NK-92 treated with Interleukin-12 subunit alpha and Interleukin-12 subunit beta, amount 100 ng/mL, for 24 hours (cell line): ENCODE results near the gene PTBP2.

Experiments
- DNase-seq: peaks from one replicate; lab custom pipeline; 2025; lab: John Stamatoyannopoulos, UW

PTBP2 gene, protein sequence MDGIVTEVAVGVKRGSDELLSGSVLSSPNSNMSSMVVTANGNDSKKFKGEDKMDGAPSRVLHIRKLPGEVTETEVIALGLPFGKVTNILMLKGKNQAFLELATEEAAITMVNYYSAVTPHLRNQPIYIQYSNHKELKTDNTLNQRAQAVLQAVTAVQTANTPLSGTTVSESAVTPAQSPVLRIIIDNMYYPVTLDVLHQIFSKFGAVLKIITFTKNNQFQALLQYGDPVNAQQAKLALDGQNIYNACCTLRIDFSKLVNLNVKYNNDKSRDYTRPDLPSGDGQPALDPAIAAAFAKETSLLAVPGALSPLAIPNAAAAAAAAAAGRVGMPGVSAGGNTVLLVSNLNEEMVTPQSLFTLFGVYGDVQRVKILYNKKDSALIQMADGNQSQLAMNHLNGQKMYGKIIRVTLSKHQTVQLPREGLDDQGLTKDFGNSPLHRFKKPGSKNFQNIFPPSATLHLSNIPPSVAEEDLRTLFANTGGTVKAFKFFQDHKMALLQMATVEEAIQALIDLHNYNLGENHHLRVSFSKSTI

DNA sequence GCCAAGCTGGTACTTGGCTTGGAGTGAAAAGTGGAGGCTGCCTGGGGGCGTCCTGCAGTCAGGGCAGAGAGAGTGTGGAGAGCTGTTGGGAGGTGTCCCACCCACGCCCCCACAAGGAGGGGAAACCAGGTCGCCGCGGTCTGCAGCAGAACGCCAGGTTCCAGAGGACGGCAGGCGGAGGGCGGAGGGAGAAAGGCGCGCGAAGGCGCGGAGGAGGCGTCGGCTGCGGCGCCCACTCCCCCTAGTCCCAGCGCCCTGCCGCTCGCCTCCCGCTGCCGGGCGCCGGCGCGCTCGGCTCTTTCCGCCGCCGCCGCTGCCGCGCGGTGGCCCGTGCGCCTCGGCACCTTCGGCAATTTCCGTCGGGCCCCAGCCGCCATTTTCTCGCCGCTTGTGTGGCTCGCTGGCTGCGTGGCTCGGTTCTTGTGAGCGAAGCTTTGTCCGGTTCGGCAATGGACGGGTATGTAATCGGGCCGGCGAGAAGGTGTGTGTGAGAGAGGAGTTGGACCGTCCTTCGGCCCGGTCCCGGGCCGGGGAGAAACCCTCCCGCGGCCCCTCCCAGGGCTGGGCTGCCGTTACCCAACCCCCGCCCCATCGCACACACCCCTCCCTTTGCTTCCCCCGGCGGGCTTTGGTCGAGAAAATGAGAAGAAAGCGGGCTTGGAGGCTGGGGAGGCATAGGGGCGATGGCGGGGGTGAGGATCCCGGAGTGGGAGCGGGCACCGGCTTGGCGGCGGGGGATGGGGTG is at the start of gene PTBP2:
Gene PTBP2, plus strand, starts transcription at position 369 of the 745 bp plus-strand sequence. Its CDS starts 81 bp downstream, at position 450.
- DNase-seq, result peak; percentile 58

DNA sequence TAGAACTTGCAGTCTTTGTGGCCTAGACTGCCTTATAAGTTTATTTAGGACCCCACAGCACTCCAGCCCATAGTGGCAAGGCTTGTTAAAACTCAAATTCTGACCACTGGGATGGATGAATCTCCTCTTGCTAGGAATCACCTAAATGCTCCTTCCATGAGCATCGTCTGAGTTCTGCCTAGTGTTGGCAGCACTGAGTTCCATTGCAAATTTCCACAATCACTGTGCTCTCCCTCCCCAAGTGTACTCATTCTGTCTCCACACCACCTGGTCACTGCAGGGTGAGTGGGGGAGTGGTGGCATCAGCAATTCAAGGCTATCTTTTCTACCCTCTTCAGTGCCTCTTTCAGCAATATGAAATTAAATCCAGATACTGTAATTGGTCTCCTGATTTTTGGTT is 46.7 kb upstream of the PTBP2 start:
- no peak for DNase-seq

DNA sequence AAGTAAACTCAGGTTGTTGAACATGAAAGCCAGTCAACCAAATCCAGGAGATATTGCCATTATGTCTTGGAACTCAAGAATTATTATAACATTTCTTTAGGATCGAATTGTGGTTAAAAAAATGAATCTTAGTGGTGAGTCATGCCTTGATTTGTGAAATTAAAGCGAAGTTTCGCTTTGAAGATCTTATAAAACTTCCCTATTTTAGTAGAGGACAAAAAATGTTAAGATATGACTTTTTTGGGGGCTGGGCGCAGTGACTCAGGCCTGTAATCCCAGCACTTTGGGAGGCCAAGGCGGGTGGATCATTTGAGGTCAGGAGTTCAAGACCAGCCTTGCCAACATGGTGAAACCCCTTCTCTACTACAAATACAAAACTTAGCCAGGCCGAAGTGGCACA is 39.5 kb upstream of the PTBP2 start:
- no peak for DNase-seq

DNA sequence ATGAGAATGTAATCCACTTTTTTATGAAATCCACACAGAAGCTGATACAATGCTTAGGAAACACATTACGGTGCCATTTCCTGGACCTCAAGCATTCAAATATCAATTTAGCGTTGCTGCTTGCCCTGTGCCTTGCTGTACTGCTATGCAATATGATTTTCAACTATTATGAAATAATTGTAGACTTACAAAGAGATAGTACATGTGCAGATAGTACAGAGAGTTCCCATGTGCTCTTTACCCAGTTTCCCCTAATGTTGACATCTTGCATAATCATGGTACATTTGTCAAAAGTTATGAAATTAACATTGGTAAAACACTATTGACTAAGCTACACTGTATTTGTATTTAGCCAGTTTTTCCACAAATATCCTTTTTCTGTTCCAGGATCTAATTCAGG is 37.7 kb upstream of the PTBP2 start:
- DNase-seq, result no peak

DNA sequence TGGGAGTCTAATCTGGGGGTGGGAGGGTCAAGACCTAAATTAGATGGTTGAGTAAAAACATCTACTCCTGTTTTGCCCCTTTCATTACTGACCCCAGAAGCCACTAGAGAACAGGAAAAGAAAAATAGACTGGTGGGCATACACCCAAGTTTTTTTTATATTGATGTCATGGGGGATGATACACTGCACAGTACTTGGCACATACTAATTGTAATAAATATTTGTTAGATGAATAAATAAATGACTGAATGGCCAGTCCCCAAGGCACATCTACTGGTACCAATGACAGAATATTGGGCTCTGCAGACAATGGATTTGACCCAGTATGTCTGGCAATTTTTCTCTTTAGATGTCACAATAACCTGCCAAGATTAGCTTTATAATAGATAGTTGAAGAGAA is 36.8 kb upstream of the PTBP2 start:
- DNase-seq, result no peak

DNA sequence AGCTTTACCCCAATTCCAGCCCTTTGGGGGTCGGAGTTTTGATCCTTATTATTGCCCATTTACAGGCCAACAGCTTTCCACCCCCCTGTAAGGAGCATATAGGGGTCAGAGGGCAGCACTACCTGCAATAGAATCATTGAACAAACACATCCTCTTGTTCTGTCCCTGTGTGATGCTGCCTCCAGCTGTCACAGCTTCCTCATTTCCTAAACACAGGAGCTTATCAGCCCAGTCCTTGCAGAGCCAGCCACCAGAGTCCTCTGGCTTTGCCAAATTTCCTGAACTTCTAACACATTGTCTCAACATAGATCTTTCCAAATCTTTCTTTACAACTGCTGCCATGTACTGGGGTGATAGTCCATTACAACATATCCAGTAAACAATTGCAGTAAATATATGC is 32.8 kb upstream of the PTBP2 start:
- DNase-seq, result no peak

DNA sequence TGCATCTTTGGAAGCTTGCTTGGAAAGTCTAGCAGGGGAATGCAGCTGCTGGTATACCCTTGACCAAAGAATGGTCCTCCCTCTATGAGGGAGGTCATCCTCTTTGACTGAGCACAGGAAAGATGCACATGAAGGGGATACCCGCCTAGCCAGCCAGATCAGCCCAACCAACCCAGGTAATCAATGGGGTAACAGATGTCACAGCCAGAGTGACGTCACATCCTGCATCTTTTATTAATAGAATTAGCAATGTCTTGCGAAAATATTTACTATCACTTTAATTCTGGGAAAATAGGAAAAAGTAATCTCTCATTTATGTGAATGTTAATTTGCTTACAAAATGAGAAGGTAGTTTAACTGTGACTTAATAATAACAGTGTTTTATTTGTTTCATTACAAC is 25.6 kb upstream of the PTBP2 start:
- DNase-seq, result no peak

DNA sequence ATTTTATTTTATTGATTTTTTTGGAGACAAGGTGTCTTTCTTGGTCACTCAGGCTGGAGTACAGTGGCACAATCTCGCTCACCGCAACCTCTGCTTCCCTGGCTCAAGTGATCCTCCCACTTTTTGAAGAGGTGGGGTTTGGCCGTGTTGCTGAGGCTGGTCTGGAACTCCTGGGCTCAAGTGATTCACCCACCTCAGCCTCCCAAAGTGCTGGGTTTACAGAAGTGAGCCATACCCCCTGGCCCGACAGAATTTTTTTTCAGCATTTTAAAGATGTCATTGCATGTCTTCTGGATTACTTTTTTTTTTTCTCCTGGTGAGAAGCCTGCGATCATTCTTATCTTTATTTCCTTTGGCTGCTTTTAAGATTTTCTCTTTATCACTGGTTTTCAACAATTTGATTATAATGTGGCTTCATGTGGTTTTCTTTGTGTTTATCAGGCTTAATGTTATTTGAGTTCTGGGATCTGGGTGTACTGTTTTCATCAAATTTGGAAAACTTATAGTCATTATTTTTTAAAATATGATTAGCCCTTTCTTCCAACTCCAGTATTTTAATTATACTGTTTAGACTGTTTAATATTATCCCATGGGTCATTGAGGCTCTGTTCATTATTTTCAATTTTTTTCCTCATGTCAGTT is 23.1 kb upstream of the PTBP2 start:
- DNase-seq, result no peak

DNA sequence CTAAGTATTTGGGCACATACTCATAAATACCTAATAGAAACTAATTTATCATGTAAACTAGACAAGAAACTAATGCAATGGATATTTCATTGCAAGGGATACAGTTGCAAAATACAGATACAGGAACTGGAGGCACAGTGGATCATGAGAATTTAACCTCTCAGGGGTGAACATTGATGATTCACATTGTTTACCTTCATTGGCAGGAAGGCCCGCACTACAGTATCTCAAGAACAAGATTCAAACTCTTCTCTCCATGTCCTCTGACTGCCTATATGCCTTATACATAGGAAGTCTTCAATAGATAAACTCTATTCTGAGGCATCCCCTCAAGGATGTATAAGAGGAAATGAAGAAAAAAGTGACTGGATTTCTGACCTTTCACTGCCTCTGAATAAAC is 18.4 kb upstream of the PTBP2 start:
- no peak for DNase-seq

DNA sequence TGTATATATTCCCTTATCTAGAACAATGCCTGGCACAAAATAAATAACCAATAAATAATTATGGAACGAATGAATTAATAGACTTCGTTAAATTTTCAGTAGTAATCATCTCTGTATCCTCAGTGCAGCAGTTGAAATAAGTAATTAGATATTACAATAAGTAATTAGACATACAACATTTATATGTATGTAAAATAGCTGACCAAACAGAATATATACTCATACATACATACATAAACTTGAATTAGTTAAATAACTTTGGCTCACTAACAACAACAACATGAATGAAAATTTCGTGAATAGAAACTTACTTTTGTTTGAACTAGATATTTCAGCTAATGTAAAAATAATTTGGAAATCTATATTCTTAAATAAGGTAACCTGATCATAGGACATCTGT is 14.6 kb upstream of the PTBP2 start:
- no peak for DNase-seq

DNA sequence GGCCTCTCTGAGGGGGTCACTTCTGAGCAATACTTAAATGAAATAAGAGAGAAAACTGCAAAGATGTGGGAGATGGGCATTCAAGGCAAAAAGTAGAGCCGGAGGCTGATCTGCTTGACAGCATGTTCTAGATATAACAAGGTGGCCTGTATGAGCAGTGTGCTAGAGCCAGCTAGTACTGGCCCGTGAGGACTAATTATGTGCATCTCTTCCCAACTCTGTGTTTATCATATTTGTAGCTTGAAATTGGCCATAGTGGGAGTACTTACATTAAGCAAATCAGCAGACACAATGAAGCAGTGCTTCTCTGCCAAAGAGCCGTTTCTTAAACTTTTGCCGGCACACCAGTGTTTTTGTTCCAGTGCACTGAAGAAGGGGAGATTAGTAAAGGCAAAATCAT is 13.1 kb upstream of the PTBP2 start:
- DNase-seq, result no peak

DNA sequence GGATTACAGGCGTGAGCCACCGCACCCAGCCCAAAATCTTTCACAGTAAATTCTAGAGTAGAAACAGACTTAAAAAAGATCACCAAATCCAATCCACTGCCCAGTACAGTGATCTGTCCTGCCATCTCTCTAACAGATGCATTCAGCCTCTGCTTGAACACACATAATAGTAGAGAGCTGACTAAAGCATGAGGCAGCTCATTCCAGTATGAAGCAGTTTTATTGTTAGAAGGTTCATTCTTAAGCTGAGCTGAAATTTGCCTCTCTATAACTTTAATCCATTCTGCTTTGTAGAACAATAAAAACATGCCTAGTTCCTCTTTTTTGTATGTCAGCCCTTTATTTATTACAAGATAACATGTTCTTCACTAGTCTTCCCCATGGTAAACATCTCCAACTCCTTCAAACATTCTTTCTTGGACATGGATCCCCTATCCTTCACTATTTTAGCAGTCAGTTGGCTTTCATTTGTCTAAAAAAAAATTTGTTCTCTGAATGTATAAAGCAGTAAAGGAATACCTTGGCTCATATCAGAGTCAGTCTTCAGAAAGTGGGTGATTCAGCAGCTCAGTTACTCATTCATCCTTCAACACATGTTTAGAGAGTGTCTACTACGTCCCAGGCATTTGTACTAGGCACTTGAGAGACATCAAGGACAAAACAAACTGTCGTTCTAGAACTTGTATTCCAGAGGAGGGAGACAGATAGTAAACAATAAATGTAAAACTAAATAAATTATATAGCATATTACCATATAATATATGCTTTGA is 10.7 kb upstream of the PTBP2 start:
- no peak for DNase-seq

DNA sequence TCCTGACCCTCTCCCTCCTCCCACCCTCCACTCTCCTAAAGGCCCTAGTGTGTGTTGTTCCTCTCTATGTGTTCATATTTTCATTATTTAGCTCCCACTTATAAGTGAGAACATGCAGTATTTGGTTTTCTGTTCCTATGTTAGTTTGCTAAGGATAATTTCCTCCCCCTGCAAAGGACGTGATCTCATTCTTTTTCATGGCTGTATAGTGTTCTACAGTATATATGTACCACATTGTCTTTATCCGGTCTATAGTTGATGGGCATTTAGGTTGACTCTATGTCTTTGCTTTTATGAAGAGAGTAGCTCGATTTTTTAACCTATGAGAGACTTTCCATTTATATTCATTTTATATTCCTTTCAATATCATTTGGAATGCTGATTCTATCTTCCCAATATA is 7.9 kb upstream of the PTBP2 start:
- DNase-seq, result no peak

DNA sequence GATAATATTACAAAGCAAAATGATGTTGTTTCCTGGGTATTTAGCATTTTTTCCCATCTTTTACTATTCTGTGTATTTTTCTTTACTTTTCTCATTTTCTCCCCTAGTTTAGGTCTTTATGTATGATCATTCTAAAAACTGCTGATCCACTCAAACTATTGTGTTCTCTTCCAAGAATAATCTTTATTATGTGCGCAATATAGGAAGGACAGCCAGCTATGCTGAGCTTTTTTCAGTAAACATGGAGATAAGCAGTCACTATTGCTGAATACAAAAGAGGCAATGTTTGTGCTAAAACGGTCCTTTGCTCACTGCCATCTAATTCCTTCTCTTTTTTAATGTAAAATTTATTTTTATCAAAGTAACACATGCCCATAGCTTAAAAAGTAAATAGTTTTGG is 6.7 kb upstream of the PTBP2 start:
- DNase-seq, result no peak

DNA sequence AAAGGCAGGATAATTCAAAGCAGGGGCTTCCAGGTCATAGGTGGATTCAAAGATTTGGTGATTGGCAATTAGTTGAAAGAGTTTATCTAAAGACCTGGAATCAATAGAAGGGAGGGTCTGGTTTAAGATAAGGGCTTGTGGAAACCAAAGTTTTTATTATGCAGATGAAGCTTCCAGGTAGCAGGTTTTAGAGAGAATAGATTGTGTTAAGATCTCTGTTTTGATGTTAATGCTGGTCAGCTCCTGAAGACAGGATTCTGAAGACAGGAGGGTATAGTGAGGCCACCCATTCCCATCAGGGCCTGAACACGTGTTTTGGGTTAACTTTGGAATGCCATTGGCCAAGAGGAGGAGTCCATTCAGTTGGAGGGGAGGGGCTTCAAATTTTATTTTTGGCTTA is 6.1 kb upstream of the PTBP2 start:
- no peak for DNase-seq

DNA sequence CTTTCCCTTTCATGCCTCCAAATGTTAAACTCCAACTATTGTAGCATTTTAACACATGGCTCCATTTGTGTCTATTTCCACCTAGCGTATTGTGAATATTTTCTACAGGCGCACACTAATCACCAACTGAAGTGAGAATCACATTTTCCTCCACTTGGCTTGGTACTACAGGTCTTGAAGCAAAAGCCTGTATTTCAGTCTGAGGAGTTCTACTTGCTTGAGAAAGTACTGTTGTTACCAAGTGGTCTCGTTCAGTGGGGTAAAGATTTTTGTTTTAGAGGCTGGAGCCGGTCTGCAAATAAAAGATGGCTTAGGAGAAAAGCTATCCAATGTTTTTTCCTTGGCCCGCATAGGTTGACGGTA is 550 bp upstream of the PTBP2 start:
- DNase-seq, result no peak

DNA sequence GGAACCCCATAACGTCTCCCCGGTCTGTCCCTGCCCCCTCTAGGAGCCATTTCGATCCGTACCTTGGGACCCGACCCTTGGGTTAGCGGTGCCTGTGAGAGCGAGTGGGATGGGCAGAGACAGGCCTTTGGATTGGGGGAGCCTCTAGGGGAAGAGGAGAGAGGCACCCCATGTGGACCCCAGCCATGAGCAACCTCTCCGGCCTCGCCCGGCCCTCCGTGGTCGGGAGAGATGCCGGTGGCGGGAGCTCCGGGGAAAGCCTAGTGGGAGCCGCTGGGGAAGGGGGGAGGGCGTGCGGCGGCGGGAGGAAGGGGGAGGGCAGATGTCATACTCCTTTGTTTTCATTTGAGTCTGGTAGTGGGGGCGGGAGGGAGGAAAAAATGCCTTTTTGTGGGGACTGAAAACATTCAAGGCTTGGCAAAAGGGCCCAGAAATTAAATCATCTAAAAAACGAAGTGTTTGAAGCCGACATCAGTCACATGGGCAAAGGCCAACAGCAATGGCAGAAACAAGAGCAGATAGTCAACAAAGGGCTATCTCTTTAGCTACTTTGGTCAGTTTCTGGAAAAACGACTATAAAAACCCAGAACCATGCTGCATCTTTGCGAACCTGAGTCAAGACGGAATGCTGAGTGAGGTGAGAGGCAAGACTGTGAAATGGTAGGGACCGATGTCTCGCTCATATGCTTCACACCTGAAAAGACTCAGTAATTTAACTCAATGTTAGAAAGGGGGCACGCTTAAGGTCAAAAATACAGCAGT is 758 bp downstream of the PTBP2 start:
- peak; percentile 49 for DNase-seq

DNA sequence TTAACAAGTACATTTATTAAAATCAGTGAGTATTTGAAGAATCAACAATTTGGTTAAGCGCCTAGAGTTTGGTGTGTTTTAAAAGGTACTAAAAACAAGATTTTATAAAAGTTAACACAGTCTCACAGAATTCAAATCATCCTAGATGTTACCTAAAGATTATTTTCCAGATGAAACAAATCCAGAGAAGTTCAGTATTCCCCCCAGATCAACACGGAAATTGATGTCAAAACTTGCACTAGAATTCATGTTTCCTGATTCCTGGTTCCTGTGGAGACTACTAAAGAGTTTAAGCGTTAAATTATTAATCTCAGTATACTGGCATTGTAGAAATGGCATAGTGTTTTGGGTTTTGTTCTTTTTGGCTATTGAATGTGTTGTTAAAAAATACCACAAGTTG is 1.4 kb downstream of the PTBP2 start:
- no peak for DNase-seq

DNA sequence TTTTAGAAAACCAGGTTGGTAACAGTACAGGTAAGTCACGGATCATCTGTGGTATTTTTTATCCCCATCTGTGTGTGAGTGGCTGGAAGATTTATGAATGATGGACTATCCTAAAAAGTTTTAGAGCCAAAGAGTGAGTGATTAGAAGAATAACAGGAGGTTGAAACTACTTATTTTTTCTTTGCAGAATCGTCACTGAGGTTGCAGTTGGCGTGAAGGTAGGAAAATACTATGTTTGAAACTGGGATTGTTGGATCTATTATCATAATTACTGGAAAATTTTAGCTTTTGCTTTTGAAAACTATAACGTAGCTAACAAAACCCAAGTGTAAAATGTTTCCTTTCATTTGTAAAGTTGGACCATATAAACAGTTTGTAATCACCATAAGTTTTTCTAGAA is 1.8 kb downstream of the PTBP2 start:
- DNase-seq, result no peak

DNA sequence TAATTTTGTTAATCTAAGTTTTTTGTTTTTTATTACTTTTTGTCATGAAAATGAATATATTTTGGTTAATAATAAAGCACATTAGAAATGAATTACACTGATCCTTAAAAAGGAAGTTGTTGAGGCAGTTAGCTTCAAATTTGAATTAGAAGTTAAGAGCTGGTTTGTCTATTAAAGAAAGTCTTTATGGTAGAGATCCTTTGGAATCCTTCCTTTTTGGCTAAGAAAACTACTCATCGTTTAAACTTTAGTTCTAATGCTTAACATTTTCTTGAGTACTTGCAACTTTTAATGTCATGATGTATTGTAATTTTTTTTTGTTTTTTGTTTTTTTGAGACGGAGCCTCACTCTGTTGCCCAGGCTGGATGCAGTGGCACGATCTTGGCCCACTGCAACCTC is 2.4 kb downstream of the PTBP2 start:
- no peak for DNase-seq

DNA sequence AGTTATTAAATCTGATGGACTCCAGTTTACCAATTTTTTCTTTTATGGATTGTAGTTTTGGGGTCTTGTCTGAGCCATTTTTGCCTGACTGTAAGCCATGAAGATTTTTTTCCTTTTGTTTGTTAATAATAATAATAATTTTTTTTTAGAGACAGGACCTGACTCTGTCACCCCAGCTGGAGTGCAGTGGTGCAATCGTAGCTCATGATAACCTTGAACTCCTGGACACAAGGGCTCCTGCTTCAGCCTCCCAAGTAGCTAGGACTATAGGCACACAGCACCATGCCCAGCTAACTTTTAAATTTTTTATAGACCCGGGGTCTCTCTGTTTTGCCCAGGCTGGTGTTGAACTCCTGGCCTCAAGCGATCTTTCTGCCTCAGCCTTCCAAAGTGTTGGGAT is 6.3 kb downstream of the PTBP2 start:
- DNase-seq, result no peak
